WTC11 (cell line): ENCODE data around the gene MYO15B. TPM values are rescaled to one million over a fixed set of nuclear protein-coding genes. Genes with fewer than 3 reads are reported as not detected.

ENCODE experiments used
- ATAC-seq: fragments of 200-7000 bp; cut with Tn5 transposase; 2 replicates; pipeline ENCODE4 v1.10.0; 2021; ENCODE audit warnings: mild to moderate bottlenecking, moderate library complexity
- CTCF ChIA-PET: fragments of 300-600 bp; sonication (Branson Sonifier 250); formaldehyde crosslinking; loops from one replicate; lab custom pipeline; 2021; ENCODE audit warnings: antibody characterized with exemption; lab: Charles Lee
- POLR2A ChIA-PET: fragments of 350-600 bp; sonication (Branson Sonifier 250); formaldehyde crosslinking; loops from one replicate; lab custom pipeline; 2021; ENCODE audit warnings: antibody characterized with exemption; lab: Charles Lee
- DNase-seq: peaks from one replicate; pipeline ENCODE4 v3.0.0; 2021; ENCODE audit warnings: low spot score
- H3K27ac Mint-ChIP-seq: 2 replicates; pipeline ENCODE4 v1.8.0; 2021; ENCODE audit warnings: mixed read lengths
- H3K27me3 Mint-ChIP-seq: 2 replicates; pipeline ENCODE4 v1.8.0; 2021; ENCODE audit warnings: low read depth, mild to moderate bottlenecking, moderate library complexity, mixed read lengths
- H3K36me3 Mint-ChIP-seq: 2 replicates; pipeline ENCODE4 v1.8.0; 2021; ENCODE audit warnings: mixed read lengths
- H3K4me1 Mint-ChIP-seq: 2 replicates; pipeline ENCODE4 v1.8.0; 2022; ENCODE audit warnings: mixed read lengths
- H3K4me3 Mint-ChIP-seq: 2 replicates; pipeline ENCODE4 v1.8.0; 2021; ENCODE audit warnings: mild to moderate bottlenecking, moderate library complexity, mixed read lengths
- H3K9me3 Mint-ChIP-seq: 2 replicates; pipeline ENCODE4 v1.8.0; 2021; ENCODE audit warnings: mixed read lengths
- FOXK1 ChIP-seq: sonication (generic); formaldehyde crosslinking; IDR thresholded peaks from 2 replicates; pipeline ENCODE4 v1.8.0; 2022; ENCODE audit warnings: mild to moderate bottlenecking, moderate library complexity, missing genetic modification reagents
- FOXP1 ChIP-seq: sonication (generic); formaldehyde crosslinking; IDR thresholded peaks from 2 replicates; pipeline ENCODE4 v1.8.0; 2022; ENCODE audit warnings: missing genetic modification reagents, mild to moderate bottlenecking, moderate library complexity, borderline replicate concordance
- KAT7 ChIP-seq: sonication (generic); formaldehyde crosslinking; IDR thresholded peaks from 2 replicates; pipeline ENCODE4 v1.8.1; 2023; ENCODE audit warnings: missing genetic modification reagents, mild to moderate bottlenecking, borderline replicate concordance
- NFATC4 ChIP-seq: fragments of 250-450 bp; sonication (Bioruptor Pico); IDR thresholded peaks from 2 replicates; pipeline ENCODE4 v1.9.0; 2021; ENCODE audit warnings: mild to moderate bottlenecking
- OVOL2 ChIP-seq: fragments of 250-450 bp; sonication (Bioruptor Pico); IDR thresholded peaks from 2 replicates; pipeline ENCODE4 v1.9.0; 2021; ENCODE audit warnings: mild to moderate bottlenecking, borderline replicate concordance
- RELA ChIP-seq: sonication (generic); formaldehyde crosslinking; IDR thresholded peaks from 2 replicates; pipeline ENCODE4 v1.8.1; 2022; ENCODE audit warnings: missing genetic modification reagents, mild to moderate bottlenecking, borderline replicate concordance
- SP1 ChIP-seq: sonication (generic); formaldehyde crosslinking; conservative IDR thresholded peaks from 2 replicates; pipeline ENCODE4 v1.8.1; 2022; ENCODE audit warnings: missing genetic modification reagents
- ZBTB21 ChIP-seq: sonication (generic); formaldehyde crosslinking; IDR thresholded peaks from 2 replicates; pipeline ENCODE4 v1.8.1; 2023; ENCODE audit warnings: mild to moderate bottlenecking, missing genetic modification reagents, borderline replicate concordance
- ZNF263 ChIP-seq: sonication (generic); formaldehyde crosslinking; IDR thresholded peaks from 2 replicates; pipeline ENCODE4 v1.8.1; 2022; ENCODE audit warnings: low read depth, mild to moderate bottlenecking, moderate library complexity, missing genetic modification reagents
- ZNF416 ChIP-seq: fragments of 250-450 bp; sonication (Bioruptor Pico); IDR thresholded peaks from 2 replicates; pipeline ENCODE4 v1.9.0; 2021; ENCODE audit warnings: mild to moderate bottlenecking, inconsistent platforms
- total RNA-seq: library from RNA; stranded (reverse); gene quantifications from 3 replicates; pipeline ENCODE4 v1.2.3, GENCODE V29; 2021
- TF ChIP-seq, protein P1 (sequence below): fragments of 250-450 bp; sonication (Bioruptor Pico); conservative IDR thresholded peaks from 2 replicates; pipeline ENCODE4 v1.9.0; 2021; ENCODE audit warnings: mild to moderate bottlenecking
- TF ChIP-seq, protein P2 (sequence below): sonication (generic); formaldehyde crosslinking; IDR thresholded peaks from 2 replicates; pipeline ENCODE4 v1.8.1; 2022; ENCODE audit warnings: low read depth, mild to moderate bottlenecking, moderate library complexity, missing genetic modification reagents, borderline replicate concordance
- TF ChIP-seq, protein P3 (sequence below): sonication (generic); formaldehyde crosslinking; IDR thresholded peaks from 2 replicates; pipeline ENCODE4 v1.8.1; 2023; ENCODE audit warnings: mild to moderate bottlenecking, missing genetic modification reagents
- TF ChIP-seq, protein P4 (sequence below): fragments of 250-450 bp; sonication (Bioruptor Pico); IDR thresholded peaks from 2 replicates; pipeline ENCODE4 v1.9.0; 2021; ENCODE audit warnings: mild to moderate bottlenecking
- TF ChIP-seq, protein P5 (sequence below): fragments of 250-450 bp; sonication (Bioruptor Pico); IDR thresholded peaks from 2 replicates; pipeline ENCODE4 v1.9.0; 2021; ENCODE audit warnings: moderate library complexity, mild to moderate bottlenecking, inconsistent platforms, borderline replicate concordance
- TF ChIP-seq, protein P6 (sequence below): sonication (generic); formaldehyde crosslinking; IDR thresholded peaks from 2 replicates; pipeline ENCODE4 v1.8.0; 2022; ENCODE audit warnings: missing genetic modification reagents
- TF ChIP-seq, protein P7 (sequence below): sonication (generic); formaldehyde crosslinking; IDR thresholded peaks from 2 replicates; pipeline ENCODE4 v1.8.1; 2022; ENCODE audit warnings: mild to moderate bottlenecking, moderate library complexity, missing genetic modification reagents

MYO15B gene
- total RNA-seq, 1 experiment from 2014 or later, result 35.6 TPM

DNA sequence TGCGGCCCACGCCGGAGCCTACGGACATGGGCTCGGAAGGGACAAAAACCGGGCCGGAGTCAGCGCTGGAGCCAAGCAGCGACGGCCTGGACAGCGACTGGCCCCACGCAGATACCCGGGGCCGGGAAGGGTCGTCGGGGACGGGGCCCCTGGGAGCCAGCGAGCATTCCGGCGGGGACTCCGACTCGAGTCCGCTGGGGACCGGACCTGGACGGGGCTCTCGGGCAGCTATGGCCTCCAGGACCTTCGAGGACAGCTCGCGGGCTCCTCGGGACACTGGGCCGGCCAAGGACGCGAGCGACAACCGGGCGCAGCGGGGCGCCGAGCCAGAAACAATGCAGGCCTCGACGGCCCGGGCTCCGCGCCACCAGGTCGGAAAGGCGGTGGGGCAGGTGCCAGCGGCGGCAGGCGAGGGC, 1.0 kb downstream of the MYO15B start (continued):
- TF ChIP-seq, protein P1, sequence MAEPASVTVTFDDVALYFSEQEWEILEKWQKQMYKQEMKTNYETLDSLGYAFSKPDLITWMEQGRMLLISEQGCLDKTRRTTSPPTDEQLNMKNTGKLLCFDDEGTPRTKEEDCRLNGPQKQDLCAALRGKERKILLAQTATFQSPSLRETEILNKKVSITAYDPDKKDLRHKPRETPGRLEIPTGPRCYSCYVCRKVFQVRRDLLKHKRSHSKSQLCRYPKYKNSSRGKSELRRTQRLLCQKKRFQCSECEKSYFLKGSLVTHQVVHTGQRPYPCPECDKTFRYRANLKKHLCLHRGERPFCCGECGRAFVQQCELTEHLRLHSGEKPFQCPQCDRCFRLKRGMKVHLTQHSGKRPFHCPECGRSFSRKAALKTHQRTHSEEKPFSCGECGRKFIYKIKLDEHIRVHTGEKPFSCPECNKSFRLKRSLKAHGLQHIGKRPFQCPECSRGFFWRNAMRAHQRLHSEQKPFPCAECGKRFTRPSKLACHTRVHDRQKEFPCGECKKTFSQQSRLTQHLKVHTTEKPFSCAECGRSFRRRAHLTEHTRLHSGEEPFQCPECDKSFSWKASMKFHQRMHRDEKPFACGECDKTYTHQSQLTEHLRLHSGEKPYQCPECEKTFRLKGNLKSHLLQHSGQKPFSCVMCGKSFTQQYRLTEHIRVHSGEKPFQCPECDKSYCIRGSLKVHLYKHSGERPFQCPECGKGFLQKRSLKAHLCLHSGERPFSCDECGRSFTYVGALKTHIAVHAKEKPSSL (CRISPR knock-in tag), result no peak
- TF ChIP-seq, protein P2, sequence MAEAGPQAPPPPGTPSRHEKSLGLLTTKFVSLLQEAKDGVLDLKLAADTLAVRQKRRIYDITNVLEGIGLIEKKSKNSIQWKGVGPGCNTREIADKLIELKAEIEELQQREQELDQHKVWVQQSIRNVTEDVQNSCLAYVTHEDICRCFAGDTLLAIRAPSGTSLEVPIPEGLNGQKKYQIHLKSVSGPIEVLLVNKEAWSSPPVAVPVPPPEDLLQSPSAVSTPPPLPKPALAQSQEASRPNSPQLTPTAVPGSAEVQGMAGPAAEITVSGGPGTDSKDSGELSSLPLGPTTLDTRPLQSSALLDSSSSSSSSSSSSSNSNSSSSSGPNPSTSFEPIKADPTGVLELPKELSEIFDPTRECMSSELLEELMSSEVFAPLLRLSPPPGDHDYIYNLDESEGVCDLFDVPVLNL, result no peak
- no peak for TF ChIP-seq NFATC4
- no peak for TF ChIP-seq OVOL2 (CRISPR knock-in tag)

DNA sequence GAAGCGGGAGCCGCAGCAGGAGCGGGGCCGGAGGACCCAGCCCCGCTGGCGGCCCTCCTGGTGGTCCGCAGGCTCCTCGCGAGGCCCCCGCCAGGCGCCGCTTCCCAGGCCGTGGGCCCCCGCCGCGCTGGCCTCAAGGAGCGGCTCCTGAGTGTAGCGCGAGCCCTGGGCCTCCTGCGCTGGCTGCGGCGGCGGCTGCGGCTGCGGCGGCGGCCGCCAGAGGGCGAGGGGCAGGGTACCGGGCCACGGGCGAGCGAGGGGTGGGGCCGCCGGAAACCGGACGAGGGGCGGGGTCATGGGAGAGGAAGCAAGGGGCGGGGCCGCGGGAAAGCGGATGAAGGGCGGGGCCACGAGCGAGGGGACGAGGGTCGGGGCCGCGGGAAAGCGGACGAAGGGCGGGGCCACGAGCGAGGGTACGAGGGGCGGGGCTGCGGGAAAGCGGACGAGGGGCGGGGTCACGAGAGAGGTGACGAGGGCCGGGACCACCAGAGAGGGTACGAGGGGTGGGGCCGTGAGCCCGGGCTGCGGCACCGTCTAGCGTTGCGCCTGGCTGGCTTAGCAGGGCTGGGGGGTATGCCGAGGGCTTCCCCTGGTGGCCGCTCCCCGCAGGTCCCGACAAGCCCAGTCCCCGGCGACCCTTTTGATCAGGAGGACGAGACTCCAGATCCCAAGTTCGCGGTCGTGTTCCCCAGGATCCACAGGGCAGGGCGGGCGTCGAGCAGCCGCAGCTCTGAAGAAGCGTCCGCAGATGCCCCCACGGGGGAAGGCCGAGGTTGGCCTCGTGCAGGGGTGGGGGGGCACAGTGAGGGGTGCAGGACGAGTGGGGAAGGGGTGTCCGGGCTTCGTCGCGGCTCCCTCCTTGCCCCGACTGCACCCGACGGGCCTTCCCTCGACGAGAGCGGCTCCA, 1.7 kb downstream of the MYO15B start:
- peak; percentile 95 for DNase-seq
- peaks cover 11% of the 10 kb centered on the region for H3K9me3 Mint-ChIP-seq
- H3K36me3 Mint-ChIP-seq, result peaks cover 3% of the 10 kb centered on the region; the same call in 1 of the 2 replicates
- H3K4me3 Mint-ChIP-seq, result peak overlapping the region; percentile 49
- H3K27me3 Mint-ChIP-seq, result peaks cover 25% of the 10 kb centered on the region
- peak; percentile 89 for ATAC-seq
- POLR2A ChIA-PET, result interaction anchor here (0.6 to 1.1 kb wide), 3 partner anchors 63 to 161 kb away, joined by 3 to 5 read pairs (median 4); no protein-coding TSS in a partner anchor
- CTCF ChIA-PET, result interaction anchor here (0.7 to 8.9 kb wide), 24 partner anchors 8 to 318 kb away, joined by 3 to 61 read pairs (median 5); partner anchors contain the start of genes LLGL2, MIF4GD, SMIM5 and TSEN54
- no peak overlapping the region for H3K27ac Mint-ChIP-seq
- peaks cover 5% of the 10 kb centered on the region for H3K4me1 Mint-ChIP-seq
- TF ChIP-seq RELA (CRISPR knock-in tag) (no peak), SP1 (peak; percentile 78), ZNF263 (CRISPR knock-in tag) (no peak), FOXP1 (CRISPR knock-in tag) (no peak; the same call in 1 of the 2 replicates), ZNF416 (CRISPR knock-in tag) (no peak), FOXK1 (no peak), KAT7 (CRISPR knock-in tag) (no peak), ZBTB21 (CRISPR knock-in tag) (no peak)
- TF ChIP-seq, protein P3, sequence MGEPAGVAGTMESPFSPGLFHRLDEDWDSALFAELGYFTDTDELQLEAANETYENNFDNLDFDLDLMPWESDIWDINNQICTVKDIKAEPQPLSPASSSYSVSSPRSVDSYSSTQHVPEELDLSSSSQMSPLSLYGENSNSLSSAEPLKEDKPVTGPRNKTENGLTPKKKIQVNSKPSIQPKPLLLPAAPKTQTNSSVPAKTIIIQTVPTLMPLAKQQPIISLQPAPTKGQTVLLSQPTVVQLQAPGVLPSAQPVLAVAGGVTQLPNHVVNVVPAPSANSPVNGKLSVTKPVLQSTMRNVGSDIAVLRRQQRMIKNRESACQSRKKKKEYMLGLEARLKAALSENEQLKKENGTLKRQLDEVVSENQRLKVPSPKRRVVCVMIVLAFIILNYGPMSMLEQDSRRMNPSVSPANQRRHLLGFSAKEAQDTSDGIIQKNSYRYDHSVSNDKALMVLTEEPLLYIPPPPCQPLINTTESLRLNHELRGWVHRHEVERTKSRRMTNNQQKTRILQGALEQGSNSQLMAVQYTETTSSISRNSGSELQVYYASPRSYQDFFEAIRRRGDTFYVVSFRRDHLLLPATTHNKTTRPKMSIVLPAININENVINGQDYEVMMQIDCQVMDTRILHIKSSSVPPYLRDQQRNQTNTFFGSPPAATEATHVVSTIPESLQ (CRISPR knock-in tag), result no peak
- TF ChIP-seq, protein P4, sequence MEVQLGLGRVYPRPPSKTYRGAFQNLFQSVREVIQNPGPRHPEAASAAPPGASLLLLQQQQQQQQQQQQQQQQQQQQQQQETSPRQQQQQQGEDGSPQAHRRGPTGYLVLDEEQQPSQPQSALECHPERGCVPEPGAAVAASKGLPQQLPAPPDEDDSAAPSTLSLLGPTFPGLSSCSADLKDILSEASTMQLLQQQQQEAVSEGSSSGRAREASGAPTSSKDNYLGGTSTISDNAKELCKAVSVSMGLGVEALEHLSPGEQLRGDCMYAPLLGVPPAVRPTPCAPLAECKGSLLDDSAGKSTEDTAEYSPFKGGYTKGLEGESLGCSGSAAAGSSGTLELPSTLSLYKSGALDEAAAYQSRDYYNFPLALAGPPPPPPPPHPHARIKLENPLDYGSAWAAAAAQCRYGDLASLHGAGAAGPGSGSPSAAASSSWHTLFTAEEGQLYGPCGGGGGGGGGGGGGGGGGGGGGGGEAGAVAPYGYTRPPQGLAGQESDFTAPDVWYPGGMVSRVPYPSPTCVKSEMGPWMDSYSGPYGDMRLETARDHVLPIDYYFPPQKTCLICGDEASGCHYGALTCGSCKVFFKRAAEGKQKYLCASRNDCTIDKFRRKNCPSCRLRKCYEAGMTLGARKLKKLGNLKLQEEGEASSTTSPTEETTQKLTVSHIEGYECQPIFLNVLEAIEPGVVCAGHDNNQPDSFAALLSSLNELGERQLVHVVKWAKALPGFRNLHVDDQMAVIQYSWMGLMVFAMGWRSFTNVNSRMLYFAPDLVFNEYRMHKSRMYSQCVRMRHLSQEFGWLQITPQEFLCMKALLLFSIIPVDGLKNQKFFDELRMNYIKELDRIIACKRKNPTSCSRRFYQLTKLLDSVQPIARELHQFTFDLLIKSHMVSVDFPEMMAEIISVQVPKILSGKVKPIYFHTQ (CRISPR knock-in tag), result no peak
- TF ChIP-seq, protein P5, sequence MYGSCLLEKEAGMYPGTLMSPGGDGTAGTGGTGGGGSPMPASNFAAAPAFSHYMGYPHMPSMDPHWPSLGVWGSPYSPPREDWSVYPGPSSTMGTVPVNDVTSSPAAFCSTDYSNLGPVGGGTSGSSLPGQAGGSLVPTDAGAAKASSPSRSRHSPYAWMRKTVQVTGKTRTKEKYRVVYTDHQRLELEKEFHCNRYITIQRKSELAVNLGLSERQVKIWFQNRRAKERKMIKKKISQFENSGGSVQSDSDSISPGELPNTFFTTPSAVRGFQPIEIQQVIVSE (CRISPR knock-in tag), result no peak
- TF ChIP-seq, protein P6, sequence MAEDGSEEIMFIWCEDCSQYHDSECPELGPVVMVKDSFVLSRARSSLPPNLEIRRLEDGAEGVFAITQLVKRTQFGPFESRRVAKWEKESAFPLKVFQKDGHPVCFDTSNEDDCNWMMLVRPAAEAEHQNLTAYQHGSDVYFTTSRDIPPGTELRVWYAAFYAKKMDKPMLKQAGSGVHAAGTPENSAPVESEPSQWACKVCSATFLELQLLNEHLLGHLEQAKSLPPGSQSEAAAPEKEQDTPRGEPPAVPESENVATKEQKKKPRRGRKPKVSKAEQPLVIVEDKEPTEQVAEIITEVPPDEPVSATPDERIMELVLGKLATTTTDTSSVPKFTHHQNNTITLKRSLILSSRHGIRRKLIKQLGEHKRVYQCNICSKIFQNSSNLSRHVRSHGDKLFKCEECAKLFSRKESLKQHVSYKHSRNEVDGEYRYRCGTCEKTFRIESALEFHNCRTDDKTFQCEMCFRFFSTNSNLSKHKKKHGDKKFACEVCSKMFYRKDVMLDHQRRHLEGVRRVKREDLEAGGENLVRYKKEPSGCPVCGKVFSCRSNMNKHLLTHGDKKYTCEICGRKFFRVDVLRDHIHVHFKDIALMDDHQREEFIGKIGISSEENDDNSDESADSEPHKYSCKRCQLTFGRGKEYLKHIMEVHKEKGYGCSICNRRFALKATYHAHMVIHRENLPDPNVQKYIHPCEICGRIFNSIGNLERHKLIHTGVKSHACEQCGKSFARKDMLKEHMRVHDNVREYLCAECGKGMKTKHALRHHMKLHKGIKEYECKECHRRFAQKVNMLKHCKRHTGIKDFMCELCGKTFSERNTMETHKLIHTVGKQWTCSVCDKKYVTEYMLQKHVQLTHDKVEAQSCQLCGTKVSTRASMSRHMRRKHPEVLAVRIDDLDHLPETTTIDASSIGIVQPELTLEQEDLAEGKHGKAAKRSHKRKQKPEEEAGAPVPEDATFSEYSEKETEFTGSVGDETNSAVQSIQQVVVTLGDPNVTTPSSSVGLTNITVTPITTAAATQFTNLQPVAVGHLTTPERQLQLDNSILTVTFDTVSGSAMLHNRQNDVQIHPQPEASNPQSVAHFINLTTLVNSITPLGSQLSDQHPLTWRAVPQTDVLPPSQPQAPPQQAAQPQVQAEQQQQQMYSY, result no peak
- TF ChIP-seq, protein P1 (CRISPR knock-in tag), result no peak
- TF ChIP-seq, protein P7, sequence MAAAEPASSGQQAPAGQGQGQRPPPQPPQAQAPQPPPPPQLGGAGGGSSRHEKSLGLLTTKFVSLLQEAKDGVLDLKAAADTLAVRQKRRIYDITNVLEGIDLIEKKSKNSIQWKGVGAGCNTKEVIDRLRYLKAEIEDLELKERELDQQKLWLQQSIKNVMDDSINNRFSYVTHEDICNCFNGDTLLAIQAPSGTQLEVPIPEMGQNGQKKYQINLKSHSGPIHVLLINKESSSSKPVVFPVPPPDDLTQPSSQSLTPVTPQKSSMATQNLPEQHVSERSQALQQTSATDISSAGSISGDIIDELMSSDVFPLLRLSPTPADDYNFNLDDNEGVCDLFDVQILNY (CRISPR knock-in tag), result no peak; the same call in 1 of the 2 replicates
